ENCODE measurements around the gene STX1B. TPM values are rescaled to one million over a fixed set of nuclear protein-coding genes. Genes with fewer than 3 reads are reported as not detected.

STX1B gene
- polyA plus RNA-seq, 3 donors = 1.7 TPM; not detected in 2

DNA sequence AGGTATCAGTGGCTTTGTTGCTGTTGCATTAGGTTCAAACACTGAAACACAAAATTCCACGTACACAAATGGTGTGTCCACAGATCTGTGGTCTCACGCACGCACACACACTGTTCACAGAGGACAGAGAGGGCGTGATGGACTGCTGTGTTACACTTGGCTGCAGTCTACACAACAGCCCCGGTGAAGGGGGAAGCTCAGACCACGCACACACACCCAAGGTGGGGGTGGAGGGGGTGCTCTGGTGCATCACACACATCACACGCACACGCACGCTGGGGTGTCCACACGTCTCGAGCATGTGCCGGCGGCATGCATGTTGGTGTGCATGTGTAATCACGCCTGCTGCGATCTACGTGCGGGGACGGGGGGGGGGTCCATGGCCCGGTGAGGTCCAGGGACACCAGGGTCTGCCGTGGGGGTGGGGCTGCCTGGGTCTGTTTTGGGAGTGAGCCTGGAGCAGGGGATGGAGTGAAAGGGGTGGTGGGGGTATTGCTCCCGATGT, 18.1 kb downstream of the STX1B start:
- intact Hi-C loops (cut with micrococcal nuclease) = loop anchor here in 1 of 2 donors (5.0 to 10.0 kb wide), 2 partner anchors 40 to 152 kb away; partner anchors contain the start of gene STX4
- TF ChIP-seq, protein P1, sequence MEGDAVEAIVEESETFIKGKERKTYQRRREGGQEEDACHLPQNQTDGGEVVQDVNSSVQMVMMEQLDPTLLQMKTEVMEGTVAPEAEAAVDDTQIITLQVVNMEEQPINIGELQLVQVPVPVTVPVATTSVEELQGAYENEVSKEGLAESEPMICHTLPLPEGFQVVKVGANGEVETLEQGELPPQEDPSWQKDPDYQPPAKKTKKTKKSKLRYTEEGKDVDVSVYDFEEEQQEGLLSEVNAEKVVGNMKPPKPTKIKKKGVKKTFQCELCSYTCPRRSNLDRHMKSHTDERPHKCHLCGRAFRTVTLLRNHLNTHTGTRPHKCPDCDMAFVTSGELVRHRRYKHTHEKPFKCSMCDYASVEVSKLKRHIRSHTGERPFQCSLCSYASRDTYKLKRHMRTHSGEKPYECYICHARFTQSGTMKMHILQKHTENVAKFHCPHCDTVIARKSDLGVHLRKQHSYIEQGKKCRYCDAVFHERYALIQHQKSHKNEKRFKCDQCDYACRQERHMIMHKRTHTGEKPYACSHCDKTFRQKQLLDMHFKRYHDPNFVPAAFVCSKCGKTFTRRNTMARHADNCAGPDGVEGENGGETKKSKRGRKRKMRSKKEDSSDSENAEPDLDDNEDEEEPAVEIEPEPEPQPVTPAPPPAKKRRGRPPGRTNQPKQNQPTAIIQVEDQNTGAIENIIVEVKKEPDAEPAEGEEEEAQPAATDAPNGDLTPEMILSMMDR (IDR thresholded peaks at IDR 0.05) = no peak
- no peaks in the 10 kb centered on the region for H3K9me3 ChIP-seq (replicated peaks in 1 of 2; ENCODE audit: control insufficient read depth in 1 of 2, insufficient read depth in 1 of 2, low read length in 2 of 2)
- H3K27me3 ChIP-seq (ENCODE audit: control insufficient read depth in 2 of 2, insufficient read depth in 2 of 2, low read length in 2 of 2) = no peaks in the 10 kb centered on the region
- 93% methylated on average over 16 of the region's 21 CpGs for WGBS (ENCODE audit: insufficient coverage)
- no peak overlapping the region for H3K4me3 Mint-ChIP-seq
- DNase-seq = no peak
- no peaks in the 10 kb centered on the region for H3K36me3 ChIP-seq (replicated peaks in 1 of 2; ENCODE audit: control insufficient read depth in 1 of 2, insufficient read depth in 2 of 2, low read length in 2 of 2)
- no peaks in the 10 kb centered on the region for H3K36me3 Mint-ChIP-seq
- no peak overlapping the region for H3K4me2 ChIP-seq (replicated peaks; ENCODE audit: extremely low read depth, low read length, poor library complexity, severe bottlenecking)
- H3K4me1 ChIP-seq (ENCODE audit: control insufficient read depth in 1 of 2, insufficient read depth in 2 of 2, low read length in 2 of 2) = peaks cover 14 to 26% of the 10 kb centered on the region in 2 donors
- no peak overlapping the region for H3K27ac ChIP-seq (ENCODE audit: low read depth in 1 of 2, low read length in 2 of 2)
- peaks cover 22% of the 10 kb centered on the region for H3K4me1 Mint-ChIP-seq
- H3K27me3 Mint-ChIP-seq (ENCODE audit: low read depth in 3 of 3) = peaks cover 0 to 4% (median 4%) of the 10 kb centered on the region in 3 donors
- H3K9ac ChIP-seq (ENCODE audit: insufficient read depth, low read length, poor library complexity, severe bottlenecking) = no peak overlapping the region
- H2AFZ ChIP-seq (ENCODE audit: insufficient read depth, low read depth, low read length, poor library complexity, severe bottlenecking) = no peak overlapping the region
- H3K79me2 ChIP-seq (ENCODE audit: insufficient read depth, low read length) = no peaks in the 10 kb centered on the region
- H3K9me3 Mint-ChIP-seq = no peaks in the 10 kb centered on the region
- no peak overlapping the region for H3K27ac Mint-ChIP-seq
- no peak overlapping the region for H3K4me3 ChIP-seq (replicated peaks in 1 of 3; ENCODE audit: low read depth in 2 of 3, low read length in 3 of 3)
- H4K20me1 ChIP-seq (ENCODE audit: insufficient read depth, low read length) = no peaks in the 10 kb centered on the region

DNA sequence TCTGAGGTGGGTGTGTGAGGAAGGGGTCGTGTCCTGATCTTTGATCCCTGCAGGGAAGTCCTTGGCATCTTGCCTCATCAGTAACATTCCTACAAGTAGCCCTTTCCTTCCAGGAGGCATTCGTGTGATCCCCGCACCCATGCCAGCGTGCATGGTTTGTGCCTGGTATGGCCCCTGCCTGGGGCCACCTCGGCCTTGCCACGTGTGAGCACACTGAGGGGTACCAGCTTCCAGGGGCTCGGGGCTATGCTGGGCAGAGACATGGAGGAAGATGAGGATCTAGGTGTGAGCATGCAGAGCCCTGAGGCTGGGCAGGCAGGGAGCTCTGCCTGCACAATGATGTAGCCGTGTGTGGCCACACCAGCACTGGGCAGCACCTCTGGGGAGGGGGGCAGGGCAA, 19.4 kb downstream of the STX1B start:
- 83% methylated on average over 7 of the region's 8 CpGs for WGBS (ENCODE audit: insufficient coverage)
- Histone ChIP-seq H3K36me3 (replicated peaks in 1 of 2; ENCODE audit: control insufficient read depth in 1 of 2, insufficient read depth in 2 of 2, low read length in 2 of 2) (no peaks in the 10 kb centered on the region), H3K79me2 (ENCODE audit: insufficient read depth, low read length) (no peaks in the 10 kb centered on the region), H3K27ac (ENCODE audit: low read depth in 1 of 2, low read length in 2 of 2) (no peak overlapping the region), H3K4me3 (replicated peaks in 1 of 3; ENCODE audit: low read depth in 2 of 3, low read length in 3 of 3) (no peak overlapping the region), H3K27me3 (ENCODE audit: control insufficient read depth in 2 of 2, insufficient read depth in 2 of 2, low read length in 2 of 2) (no peaks in the 10 kb centered on the region), H3K9me3 (replicated peaks in 1 of 2; ENCODE audit: control insufficient read depth in 1 of 2, insufficient read depth in 1 of 2, low read length in 2 of 2) (no peaks in the 10 kb centered on the region), H2AFZ (ENCODE audit: insufficient read depth, low read depth, low read length, poor library complexity, severe bottlenecking) (no peak overlapping the region), H3K9ac (ENCODE audit: insufficient read depth, low read length, poor library complexity, severe bottlenecking) (no peak overlapping the region), H3K4me1 (ENCODE audit: control insufficient read depth in 1 of 2, insufficient read depth in 2 of 2, low read length in 2 of 2) (peaks cover 6 to 15% of the 10 kb centered on the region in 2 donors), H3K4me2 (replicated peaks; ENCODE audit: extremely low read depth, low read length, poor library complexity, severe bottlenecking) (no peak overlapping the region), H4K20me1 (ENCODE audit: insufficient read depth, low read length) (no peaks in the 10 kb centered on the region)
- no peak for DNase-seq
- TF ChIP-seq, protein P1 (IDR thresholded peaks at IDR 0.05) = no peak
- no peak overlapping the region for H3K27ac Mint-ChIP-seq
- H3K4me1 Mint-ChIP-seq = peaks cover 14% of the 10 kb centered on the region
- H3K4me3 Mint-ChIP-seq = no peak overlapping the region
- peaks cover 4 to 6% of the 10 kb centered on the region in 2 donors for H3K36me3 Mint-ChIP-seq
- H3K27me3 Mint-ChIP-seq (ENCODE audit: low read depth in 3 of 3) = peaks cover 0 to 2% (median 1%) of the 10 kb centered on the region in 3 donors
- H3K9me3 Mint-ChIP-seq = no peaks in the 10 kb centered on the region
- intact Hi-C loops (cut with micrococcal nuclease) = loop anchor here in 1 of 2 donors (5.0 to 10.0 kb wide), 2 partner anchors 41 to 154 kb away; partner anchors contain the start of gene STX4

Data from CD14-positive monocyte (primary cell).